ENCODE results near the gene SMIM22.

Gene SMIM22

DNA sequence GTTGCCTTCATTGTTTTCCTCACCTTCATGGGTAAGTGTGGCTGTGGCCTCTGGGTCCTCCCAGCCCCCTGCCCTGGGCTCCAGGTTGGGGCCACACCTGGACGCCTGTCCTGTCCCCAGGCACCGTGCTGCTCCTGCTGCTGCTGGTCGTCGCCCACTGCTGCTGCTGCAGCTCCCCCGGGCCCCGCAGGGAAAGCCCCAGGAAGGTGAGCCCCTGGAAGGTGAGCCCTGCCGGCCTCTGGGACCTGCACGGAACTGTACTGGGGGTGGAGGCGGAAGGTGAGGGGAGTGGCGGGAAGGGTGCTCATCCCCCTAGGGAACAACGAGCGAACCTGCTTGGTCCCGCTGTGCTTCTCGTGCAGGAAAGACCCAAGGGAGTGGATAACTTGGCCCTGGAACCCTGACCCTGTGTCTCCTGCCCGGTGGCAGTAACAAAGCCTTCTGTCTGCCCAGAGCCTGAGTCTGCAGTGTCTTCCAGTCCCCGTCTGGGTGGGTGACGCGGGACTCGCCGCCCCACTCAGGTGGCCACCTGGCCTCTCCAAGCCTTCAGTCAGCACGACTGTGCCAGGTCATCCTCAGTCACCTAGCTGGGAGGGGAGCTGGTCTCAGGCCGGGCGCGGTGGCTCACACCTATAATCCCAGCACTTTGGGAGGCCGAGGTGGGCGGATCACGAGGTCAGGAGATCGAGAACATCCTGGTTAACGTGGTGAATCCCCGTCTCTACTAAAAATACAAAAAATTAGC, 831 bp downstream of the SMIM22 start:
- DNase-seq (ENCODE audit: low read depth) = no peak

DNA sequence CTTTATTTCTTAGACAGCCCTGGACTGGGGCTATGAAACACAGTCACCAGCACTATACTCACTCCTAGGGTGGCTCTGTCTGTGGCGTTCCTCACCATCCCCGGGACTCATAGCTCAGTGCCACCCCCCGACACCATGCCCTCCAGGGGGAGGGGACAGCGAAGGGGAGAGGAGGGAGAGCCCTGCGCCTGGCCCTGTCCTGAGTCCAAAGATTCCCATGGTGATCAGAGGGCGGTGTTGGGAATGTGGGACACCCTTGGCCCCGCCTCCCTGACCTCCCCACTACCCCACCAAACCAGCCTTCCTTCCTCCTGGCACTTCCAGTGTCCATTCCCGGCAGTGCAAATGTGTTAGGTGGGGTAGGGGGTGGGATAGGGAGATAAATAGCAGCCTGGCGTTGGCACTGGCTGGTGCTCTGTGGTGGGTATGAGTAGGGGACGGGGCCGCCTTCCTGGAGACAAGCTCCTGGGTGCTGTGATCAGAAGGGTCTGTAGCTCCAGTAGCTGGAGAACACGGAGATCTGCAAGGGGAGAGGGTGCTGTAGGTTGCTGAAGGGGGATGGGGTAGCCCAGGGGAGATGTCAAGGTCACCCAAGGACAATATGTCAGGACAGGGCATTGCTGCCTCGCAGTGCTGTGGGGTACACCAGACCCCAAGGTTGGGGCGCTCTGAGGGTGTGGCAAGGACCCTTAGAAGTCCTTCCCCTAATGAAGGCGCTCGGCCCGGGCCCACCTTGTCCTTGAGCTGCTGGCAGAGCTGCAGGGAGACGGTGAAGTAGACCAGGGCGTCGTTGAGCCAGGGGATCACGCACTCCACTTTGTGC, 2.0 kb downstream of the SMIM22 start:
- DNase-seq (ENCODE audit: low read depth) = no peak

DNA sequence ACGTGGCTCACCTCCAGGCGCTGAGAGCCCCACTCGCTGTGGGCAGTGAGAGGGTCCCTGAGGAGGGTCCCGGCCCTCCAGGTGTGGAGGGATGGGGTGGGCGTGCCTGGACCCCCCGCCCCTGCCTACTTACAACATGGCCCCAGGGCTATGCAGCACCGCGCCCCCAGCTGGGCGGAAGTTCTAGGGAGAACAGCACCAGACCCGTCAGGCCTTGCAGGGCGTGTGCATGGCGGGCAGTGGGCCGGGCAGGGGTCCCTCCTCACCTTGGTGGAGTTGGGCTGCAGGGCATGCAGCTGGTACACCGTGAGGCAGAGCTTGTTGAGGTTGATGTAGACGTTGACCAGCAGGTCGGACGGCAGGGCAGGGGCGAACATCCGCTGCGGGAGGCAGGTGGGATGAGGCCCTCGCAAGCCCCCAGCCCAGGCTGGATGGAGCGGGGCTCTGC, 2.7 kb downstream of the SMIM22 start:
- no peak for DNase-seq (ENCODE audit: low read depth)

DNA sequence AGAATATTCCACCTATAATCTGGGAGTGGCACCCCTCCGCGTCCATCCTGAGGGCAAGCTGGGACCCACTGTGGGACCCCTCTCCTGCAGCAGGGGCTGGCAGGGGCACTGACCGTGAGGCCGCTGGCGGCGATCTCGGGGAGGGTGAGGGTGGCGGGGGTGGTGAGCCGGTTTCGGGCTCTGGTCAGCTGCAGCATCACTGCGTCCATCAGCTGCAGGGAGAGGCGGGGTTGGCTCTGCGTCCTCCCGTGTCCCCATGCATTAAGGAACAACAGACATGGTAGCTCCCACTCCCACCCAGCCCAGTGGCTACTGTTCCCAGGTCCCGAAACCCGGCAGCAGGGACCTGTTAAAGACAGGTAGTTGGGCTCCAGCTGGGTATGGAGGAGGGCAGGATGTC, 3.3 kb downstream of the SMIM22 start:
- DNase-seq (ENCODE audit: low read depth) = no peak

DNA sequence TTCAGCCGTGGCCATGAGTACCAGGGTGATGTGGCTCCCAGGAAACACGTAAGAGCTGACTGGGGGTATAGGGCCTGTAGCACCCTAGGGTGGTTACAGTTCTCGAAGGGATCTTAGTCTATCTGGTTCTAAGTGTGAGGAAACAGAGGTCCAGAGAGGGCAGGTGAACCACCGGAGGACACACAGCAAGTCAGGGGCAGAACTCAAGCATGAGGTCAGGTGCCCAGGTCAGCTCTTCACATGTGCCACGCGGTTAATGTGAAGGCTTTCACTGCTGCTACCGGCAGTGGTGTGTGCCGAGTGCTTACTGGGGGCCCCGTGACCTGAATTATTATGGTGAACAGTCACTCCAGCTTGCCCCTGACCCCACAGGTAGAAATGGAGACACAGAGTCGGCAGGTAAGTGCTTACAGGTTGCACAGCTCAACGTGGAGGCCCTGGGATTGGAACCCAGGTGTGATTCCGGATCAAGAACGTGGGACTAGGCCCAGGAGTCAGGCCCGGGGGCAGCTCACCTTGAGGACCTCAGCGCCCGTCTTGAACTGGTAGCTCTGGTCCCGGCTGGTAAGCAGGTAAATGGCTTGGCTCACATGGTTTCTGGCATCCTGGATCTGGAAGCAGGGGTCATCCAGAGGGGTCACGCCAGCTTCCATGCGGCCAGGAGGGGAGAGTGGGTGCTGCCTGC, 4.1 kb downstream of the SMIM22 start:
- DNase-seq (ENCODE audit: low read depth) = no peak

DNA sequence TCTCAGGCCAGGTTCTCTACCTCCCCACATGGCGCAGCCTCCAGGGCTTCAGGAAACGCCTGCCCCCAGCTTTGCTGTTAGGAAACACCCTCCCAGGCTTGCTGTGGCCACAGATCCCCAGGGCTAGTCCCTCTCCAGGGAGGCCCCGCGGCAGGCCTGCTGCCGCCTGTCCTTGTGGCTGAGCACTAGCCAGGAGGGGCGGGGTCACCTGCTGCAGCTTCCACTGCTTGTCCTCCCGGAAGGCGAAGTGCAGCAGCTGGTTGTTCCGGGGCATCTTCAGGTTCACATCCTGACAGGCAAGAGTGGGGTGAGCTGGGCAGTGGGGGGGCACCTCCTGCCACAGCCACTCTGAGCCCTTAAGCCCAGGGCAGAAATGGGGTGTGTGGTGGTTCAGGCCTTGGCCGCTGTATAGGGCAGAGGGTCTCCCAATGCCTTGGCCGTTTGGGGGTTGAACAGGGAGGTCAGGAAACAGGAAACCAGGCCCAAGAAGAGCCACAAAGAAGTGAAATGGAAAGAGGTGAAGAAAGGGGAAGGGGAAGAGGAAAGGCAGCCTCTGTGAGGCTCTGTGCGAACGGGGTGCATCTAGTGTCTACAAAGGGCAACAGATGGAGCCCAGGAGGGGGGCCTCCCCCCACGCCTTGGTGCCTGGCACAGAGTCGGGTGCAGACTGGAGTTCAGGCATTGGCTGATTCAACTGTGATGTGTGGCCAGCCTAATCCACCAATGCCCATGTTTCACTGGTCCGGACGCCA, 5.3 kb downstream of the SMIM22 start:
- DNase-seq (ENCODE audit: low read depth) = no peak

DNA sequence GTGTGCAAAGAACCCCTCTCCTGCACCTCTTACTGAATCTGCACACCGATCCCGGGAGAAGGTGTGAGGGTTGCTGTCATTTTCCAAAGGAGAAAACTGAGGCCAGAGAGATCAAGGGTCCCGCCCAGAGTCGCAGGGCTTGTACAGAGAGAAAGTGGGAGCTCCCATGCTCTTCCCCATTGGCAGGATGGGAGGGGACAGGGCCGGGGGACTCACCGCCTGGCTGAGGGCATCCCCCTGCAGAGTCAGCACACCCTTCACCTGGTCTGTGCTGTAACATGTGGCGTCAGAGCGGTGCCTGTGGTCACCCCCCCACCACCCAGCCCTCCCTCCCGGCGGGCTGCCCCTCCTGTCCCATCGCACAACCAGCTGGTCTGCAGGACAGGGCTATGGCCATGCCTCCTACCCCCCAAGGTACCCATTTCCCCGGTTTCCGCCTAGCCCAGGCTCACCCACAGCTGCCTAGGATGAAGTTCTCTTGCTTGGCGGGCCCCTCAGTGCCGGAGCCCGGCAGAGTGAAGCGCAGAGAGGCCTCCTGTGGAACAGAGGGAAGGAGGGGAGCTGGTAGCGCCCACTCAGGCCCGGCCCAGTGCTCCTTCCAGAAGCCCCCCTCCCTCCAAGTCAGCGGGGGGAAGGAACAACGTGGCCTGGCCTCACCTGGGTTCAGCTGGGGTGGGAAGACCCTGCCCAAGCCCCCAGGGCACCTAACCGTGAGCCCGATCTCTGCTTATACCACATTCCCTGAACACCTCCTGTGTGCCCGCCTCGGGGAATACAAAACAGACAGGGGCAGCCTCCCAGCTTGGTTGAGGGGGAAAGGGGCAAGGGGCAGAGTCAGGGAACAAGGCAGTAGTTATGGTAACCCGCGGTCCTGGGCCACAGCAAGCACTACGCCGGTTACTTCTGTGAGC, 6.1 kb downstream of the SMIM22 start:
- DNase-seq (ENCODE audit: low read depth) = no peak

DNA sequence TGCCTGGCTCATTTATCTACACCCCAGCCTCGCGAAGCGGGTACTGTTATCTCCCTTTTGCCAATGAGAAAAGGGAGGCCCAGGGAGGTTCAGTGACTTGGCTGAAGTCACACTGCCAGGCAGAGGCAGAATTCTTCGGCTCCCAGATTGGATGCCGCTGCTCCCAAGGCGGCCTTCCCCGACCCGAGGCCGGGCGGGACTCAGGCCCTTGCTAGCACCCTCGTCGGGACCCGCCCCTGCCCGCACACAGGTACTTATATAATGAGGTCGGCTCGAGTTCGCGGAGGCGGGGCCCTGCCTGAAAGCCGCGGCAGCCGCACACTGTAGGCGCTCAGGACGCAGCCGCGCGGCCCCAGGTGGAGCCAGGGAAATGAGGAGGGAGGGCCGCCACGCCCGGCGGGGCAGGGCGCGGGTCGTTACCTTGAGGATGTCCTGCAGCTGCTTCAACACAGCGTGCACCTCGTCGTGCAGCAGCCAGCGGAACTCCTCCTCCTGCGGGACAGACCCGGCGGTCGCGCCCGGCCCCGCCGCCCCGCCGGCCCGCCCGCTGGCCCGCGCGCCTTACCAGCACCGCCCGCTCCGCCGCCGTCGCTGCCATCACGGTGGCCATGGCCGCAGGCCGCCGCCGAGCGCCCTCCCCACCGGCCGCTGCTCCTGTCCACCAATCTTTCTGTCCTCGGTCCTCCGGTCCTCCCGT, 6.9 kb downstream of the SMIM22 start, which contains the start of gene ROGDI:
ROGDI (minus strand) TSS at position 672 of the 697 bp plus-strand sequence; CDS start at position 610, 62 bp downstream.
- no peak for DNase-seq (ENCODE audit: low read depth)

DNA sequence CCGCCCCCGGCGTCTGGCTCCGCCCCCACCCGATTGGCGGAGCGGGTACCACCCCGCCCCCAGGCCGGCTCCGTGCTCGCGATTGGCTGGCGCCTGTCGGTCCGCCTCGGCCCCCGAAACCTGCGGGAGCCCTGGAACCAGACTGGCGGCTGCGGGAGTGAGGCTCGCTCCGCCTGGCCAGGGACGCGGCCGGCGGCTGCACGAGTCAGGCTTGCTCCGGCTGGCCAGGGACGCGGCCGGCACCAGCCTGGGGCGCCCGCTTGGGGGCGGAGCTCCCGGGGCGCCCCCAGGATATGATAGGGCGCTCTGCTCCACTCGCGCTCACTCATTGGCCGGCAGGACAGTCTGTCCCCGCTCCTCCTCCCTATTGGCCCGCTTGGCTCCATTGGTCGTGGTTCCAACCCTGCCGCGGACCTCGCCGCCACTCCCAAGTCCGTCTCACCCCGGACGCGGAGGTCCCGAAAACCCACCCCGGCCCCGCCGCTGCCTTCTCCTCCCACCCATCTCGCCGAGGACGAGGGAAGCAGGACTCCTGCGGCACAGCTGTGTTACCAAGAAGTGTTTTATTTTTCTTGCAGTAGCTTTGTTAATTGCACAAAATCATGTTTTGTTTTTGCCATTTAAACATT, 7.6 kb downstream of the SMIM22 start:
- peak; percentile 89 for DNase-seq (ENCODE audit: low read depth)

DNA sequence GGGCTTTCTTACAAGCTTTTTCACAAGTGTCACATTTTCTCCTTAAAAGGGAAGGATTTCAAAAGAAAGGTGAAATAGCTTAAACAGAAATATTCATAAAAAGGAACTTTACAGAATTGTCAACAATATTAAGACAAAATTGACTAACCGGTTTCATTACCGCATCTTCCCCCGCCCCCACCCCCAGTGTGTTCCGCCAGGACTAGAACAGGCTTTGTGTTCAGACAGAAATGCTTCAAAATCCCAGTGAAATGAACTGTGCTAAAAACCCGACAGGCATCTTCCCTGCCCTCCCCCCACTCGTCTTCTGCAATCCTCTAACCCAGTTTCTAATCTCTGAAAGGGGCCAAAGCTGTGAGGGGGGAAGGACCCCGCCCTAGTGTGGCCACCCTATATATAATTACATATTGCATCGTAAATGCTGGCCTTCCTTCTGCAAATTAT, 8.3 kb downstream of the SMIM22 start:
- DNase-seq (ENCODE audit: low read depth) = no peak

DNA sequence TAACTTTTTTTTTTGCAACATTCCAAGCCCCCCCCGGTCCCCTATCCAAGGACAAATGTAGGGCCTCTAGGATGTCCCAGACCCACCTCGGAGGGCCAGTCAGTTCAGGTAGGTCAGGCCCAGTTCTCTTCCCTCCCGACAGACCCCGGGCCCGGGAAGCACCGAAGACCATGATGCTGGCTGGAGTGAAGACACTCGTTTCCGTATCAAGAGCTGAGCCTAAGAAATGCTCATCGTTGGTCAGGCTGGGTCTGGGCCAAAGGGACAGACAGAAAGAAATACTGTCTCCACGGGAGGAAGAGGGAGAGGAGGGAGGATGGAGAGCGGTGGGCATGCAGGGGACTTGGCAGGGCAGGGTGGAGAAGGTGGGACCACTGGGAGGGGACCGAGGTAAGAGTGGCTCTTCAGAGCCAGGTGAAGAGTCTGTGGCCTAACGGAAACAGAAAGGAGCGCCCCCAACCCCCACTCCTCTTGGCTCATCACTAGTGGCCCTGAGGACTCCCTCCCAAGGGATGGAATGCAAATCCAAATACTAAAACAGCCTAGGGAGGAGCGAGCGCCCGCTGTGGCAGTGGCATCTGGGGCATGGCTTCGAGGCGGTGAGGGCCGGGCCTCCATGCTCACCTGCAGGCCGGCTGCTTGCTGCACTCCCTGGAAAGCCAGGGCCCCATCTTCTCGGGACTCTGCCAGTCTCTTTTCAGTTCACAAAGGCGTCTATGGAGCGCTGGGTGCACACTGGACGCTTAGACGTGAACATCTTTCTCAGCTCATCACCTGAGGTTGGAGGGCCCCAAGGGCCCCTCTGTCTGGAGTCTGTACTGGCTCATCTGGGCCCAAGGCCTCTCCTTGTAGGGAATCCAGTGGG, 9.0 kb downstream of the SMIM22 start:
- DNase-seq (ENCODE audit: low read depth) = no peak

DNA sequence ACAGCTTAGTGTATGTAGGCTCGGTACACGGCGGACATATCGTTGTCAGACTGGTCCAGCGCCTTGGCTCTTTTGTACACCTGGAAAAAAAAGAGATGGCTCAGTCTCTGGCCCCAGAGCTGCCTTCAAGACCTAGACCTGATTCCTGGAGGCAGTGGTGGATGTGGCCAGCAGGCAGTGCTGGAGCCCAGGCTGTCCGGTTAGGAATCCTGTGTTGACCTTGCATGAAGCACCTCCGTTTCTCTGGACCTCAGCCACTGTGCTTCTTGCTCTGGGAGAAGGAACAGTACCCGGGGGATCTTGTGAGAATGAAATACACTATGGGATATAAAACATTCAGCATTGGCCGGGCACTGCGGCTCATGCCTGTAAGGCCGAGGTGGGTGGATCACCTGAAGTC, 10.1 kb downstream of the SMIM22 start:
- no peak for DNase-seq (ENCODE audit: low read depth)

DNA sequence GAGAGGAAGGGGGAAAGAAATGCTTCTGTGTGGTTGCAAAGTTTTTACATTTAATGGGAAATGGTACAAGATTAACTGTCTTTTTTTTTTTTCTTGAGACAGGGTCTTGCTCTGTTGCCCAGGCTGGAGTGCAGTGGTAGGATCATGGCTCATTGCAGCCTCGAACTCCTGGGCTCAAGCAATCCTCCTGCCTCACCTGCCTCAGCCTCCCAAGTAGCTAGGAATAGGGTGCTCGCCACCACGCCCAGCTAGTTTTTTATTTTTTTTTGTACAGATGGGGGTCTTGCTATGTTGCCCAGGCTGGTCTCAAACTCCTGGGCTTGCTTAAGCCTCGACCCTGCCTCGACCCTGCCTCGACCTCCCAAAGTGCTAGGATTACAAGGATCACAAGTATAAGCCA, 11.1 kb downstream of the SMIM22 start:
- no peak for DNase-seq (ENCODE audit: low read depth)

DNA sequence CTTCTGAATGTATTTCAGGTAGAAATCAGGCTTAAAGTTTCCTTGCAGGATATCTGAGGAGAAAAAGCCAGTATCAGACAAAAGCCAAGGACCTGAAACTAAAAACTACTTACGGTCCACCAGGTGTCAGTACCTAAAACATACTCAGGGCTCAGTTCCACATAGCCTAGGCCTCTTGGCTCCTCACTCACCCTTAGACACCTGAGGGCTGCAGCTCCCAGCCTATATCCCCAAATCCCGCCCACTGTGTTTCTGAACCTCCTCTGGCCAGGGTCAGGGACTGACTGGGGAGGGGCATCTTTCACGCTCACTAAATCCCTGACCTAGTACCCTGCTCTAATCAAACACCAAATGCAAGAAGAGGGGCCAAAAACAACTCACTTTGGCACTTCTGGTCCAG, 16.1 kb downstream of the SMIM22 start:
- DNase-seq (ENCODE audit: low read depth) = no peak

DNA sequence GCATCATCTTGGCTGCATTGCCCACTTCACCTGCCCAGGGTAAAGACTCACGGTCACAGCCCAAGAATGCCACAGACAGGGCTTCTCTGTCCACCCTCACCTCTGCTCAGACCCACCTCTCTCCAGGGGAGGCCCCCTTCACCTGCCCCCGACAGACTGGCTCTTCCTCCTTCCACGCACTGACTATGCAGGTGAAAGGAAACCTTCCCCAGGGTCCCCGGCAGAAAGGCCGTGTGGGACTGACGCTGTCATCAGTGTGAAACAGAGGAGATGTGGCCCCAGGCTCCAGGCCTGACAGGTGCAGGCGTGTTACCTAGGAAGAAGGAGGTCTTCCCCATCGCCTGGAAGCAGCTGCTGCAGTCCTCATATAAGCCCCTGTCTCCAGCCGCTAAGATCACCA, 16.6 kb downstream of the SMIM22 start:
- DNase-seq (ENCODE audit: low read depth) = no peak

DNA sequence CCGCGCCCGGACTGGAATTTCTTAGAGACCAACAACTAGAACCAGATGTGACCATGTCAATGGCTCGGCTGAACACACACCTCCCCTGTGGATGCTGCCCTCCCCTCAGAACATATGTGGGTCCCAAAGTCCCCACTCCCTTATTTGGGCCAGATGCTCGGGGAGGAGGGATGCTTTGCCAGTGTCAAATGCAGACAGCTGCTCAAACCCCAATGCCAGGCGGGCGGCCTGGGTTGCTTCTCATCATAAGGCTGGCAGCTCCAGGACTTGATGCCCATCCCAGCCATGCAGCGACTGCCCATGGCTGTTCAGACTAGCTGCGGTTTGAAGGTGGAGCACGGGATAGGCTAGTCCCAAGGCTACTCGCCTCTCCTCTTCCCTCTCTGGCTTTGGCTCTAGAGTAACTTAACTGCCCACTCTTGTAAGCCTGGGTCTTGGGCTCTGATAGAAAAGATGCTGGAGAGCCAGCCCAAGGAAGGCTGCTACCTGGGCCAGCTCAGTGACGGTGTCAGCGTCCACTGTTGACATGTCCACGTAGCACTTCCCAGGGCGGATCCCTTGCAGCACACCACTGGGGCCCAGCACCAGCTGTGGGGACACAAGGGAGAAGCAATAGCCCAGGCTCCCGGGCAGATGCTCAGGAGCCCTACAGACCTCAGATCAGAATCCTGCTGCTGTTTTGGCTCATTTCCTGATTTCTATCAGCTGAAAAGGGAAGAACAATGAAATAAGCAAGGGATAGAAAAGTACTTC, 18.3 kb downstream of the SMIM22 start:
- no peak for DNase-seq (ENCODE audit: low read depth)

DNA sequence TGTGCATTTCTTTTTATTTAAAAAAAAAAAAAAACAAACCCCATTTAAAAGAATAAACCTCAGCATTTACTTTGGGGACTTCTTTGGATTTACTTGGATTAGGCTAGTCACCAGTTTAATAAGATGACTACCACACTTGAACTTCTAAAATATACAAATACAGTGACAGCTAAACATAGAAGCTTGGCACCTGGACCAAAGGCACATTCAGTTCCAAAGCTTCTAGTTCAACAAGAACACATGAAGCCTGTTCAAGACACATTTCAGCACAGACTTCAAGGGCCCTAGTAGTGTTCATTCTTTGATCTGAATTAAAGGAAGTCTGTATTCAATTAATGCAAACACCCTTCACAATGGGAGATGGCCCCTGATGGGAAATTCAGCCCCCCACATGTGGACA, 18.9 kb downstream of the SMIM22 start:
- DNase-seq (ENCODE audit: low read depth) = no peak

DNA sequence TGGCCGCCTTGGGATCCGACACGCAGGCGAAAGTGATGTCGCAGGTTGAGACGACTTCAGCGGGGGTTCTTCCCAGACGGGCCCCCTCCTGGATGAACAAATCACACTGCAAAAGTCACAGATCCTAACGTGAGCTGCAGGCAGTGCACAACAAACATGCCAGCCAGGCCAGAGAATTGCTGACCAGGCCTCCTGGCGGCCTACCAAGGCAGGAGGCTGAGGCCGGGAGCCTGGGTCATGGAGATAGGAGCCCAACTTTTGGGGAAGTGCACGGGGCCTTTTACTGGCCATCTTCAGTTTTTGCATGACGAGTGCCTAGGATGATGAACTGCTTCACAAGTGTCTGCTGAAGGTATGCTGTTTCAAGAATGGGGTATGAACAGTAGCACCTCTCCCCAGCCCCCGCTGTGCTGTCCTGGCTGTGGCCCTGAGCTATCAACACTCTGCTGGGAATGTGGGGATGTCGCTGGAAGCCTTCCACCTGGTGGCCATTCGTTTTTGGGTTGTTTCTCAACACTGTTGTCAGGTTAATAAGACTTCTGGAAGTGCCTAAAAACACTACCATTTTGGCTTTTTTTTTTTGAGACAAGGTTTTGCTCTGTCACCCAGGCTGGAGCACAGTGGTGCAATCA, 19.5 kb downstream of the SMIM22 start:
- no peak for DNase-seq (ENCODE audit: low read depth)
